ENCODE data around the gene ZNF277. TPM values are rescaled to one million over a fixed set of nuclear protein-coding genes. Genes with fewer than 3 reads are reported as not detected.
"Not testable (repeated sequence)": the region's sequence is repeated elsewhere in the genome, so short reads cannot be mapped to it uniquely, and the experiment has no call there.

The ZNF277 gene
- total RNA-seq, 2 donors from 2014 or later: 11.6 to 19.4 TPM

DNA sequence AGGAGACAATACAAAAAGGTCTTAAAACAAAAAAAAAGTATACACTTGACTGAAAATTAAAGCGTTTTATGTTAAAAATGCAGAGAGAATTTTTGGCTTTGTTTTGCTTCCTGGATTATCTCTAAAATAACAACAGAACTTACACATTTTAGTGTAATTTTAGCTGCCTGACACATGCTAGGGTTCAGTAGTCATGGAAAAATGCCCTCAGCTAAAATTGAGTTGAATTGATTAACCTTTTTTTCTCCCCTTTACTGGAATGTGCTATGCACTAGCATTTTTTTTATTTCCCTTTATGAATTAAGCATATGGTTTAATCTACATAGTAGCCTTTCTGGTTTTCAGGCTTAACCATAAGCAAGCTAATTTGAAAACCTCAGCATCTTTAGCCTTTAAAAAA is 89.9 kb downstream of the ZNF277 start:
- ATAC-seq (replicated peaks): no peak
- H3K36me3 Mint-ChIP-seq (ENCODE audit: low read depth): peaks cover 35% of the 10 kb centered on the region
- H3K27me3 Mint-ChIP-seq: no peaks in the 10 kb centered on the region
- H3K9me3 Mint-ChIP-seq: no peaks in the 10 kb centered on the region
- no peaks in the 10 kb centered on the region for H3K4me1 Mint-ChIP-seq
- no peak overlapping the region for H3K4me3 Mint-ChIP-seq
- H3K27ac Mint-ChIP-seq: no peak overlapping the region

- Mint-ChIP-seq H3K4me3 (no peak overlapping the region), H3K36me3 (ENCODE audit: low read depth) (peaks cover 27% of the 10 kb centered on the region), H3K27ac (no peak overlapping the region), H3K9me3 (no peaks in the 10 kb centered on the region), H3K4me1 (no peaks in the 10 kb centered on the region), H3K27me3 (no peaks in the 10 kb centered on the region)
- ATAC-seq (replicated peaks): no peak
Measured at GRCh38 chr7:112297681-112298080, 91.2 kb downstream of the ZNF277 start.

GRCh38 chr7:112298543-112299100 is 92.1 kb downstream of the ZNF277 start:
- Mint-ChIP-seq H3K27ac (no peak overlapping the region), H3K4me1 (no peaks in the 10 kb centered on the region), H3K27me3 (no peaks in the 10 kb centered on the region), H3K9me3 (no peaks in the 10 kb centered on the region), H3K4me3 (no peak overlapping the region), H3K36me3 (ENCODE audit: low read depth) (peaks cover 27% of the 10 kb centered on the region)
- no peak for ATAC-seq (replicated peaks)

- no peak overlapping the region for H3K27ac Mint-ChIP-seq
- H3K4me3 Mint-ChIP-seq: no peak overlapping the region
- H3K36me3 Mint-ChIP-seq (ENCODE audit: low read depth): peaks cover 31% of the 10 kb centered on the region
- ATAC-seq (replicated peaks): no peak
- no peaks in the 10 kb centered on the region for H3K9me3 Mint-ChIP-seq
- H3K4me1 Mint-ChIP-seq: no peaks in the 10 kb centered on the region
- no peaks in the 10 kb centered on the region for H3K27me3 Mint-ChIP-seq
Measured at GRCh38 chr7:112300072-112300471, 93.6 kb downstream of the ZNF277 start.

GRCh38 chr7:112300831-112301407 is 94.4 kb downstream of the ZNF277 start:
- no peak overlapping the region for H3K4me3 Mint-ChIP-seq

GRCh38 chr7:112302566-112302965 is 96.1 kb downstream of the ZNF277 start:
- Mint-ChIP-seq H3K4me3 (no peak overlapping the region), H3K4me1 (no peaks in the 10 kb centered on the region), H3K36me3 (ENCODE audit: low read depth) (peaks cover 24% of the 10 kb centered on the region), H3K27me3 (no peaks in the 10 kb centered on the region), H3K27ac (peak overlapping the region; percentile 21), H3K9me3 (no peaks in the 10 kb centered on the region)
- ATAC-seq (replicated peaks): no peak

More at GRCh38 chr7:112300831-112301407, 94.4 kb downstream of the ZNF277 start:
- Mint-ChIP-seq H3K36me3 (ENCODE audit: low read depth) (peaks cover 34% of the 10 kb centered on the region), H3K9me3 (no peaks in the 10 kb centered on the region), H3K27ac (no peak overlapping the region), H3K27me3 (no peaks in the 10 kb centered on the region), H3K4me1 (no peaks in the 10 kb centered on the region)
- ATAC-seq (replicated peaks): no peak

- Mint-ChIP-seq H3K4me3 (no peak overlapping the region), H3K36me3 (ENCODE audit: low read depth) (peaks cover 40% of the 10 kb centered on the region), H3K27ac (no peak overlapping the region), H3K27me3 (no peaks in the 10 kb centered on the region), H3K9me3 (peaks cover 6% of the 10 kb centered on the region), H3K4me1 (no peaks in the 10 kb centered on the region)
- ATAC-seq (replicated peaks): no peak
Measured at GRCh38 chr7:112306903-112307302, 100.4 kb downstream of the ZNF277 start.

DNA sequence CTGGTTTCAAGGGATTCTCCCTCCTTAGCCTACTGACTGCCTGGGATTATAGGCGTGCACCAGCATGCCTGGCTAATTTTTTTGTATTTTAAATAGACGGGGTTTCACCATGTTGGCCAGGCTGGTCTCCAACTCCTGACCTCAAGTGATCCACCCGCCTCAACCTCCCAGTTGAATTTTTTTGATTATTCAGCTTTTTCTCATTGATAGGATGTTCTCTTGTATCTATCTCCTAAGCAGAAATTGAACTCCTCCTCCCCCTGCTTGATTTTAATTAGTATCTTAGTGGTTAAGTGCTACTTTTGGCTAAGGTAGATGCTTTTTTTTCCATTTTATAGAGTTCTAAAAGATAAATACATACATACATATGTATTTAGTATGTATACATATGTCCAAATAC is 101.0 kb downstream of the ZNF277 start:
- peaks cover 6% of the 10 kb centered on the region for H3K9me3 Mint-ChIP-seq
- ATAC-seq (replicated peaks): no peak
- no peaks in the 10 kb centered on the region for H3K4me1 Mint-ChIP-seq
- H3K36me3 Mint-ChIP-seq (ENCODE audit: low read depth): peaks cover 40% of the 10 kb centered on the region
- H3K27ac Mint-ChIP-seq: no peak overlapping the region
- H3K4me3 Mint-ChIP-seq: no peak overlapping the region
- H3K27me3 Mint-ChIP-seq: no peaks in the 10 kb centered on the region

GRCh38 chr7:112308974-112309373 is 102.5 kb downstream of the ZNF277 start:
- no peaks in the 10 kb centered on the region for H3K4me1 Mint-ChIP-seq
- no peak overlapping the region for H3K4me3 Mint-ChIP-seq
- no peaks in the 10 kb centered on the region for H3K27me3 Mint-ChIP-seq
- ATAC-seq (replicated peaks): no peak
- H3K36me3 Mint-ChIP-seq (ENCODE audit: low read depth): peaks cover 40% of the 10 kb centered on the region
- H3K9me3 Mint-ChIP-seq: peaks cover 6% of the 10 kb centered on the region
- H3K27ac Mint-ChIP-seq: no peak overlapping the region

DNA sequence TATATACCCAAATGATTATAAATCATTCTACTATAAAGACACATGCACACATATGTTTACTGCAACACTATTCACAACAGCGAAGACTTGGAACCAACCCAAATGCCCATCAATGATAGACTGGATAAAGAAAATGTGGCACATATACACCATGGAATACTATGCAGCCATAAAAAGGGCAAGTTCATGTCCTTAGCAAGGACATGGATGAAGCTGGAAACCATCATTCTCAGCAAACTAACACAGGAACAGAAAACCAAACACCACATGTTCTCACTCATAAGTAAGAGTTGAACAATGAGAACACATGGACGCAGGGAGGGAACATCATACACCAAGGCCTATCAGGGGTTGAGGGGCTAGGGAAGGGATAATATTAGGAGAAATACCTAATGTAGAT is 110.3 kb downstream of the ZNF277 start:
- not testable (repeated sequence) for H3K27ac Mint-ChIP-seq; H3K9me3 Mint-ChIP-seq; ATAC-seq (replicated peaks); H3K27me3 Mint-ChIP-seq; H3K4me1 Mint-ChIP-seq; H3K4me3 Mint-ChIP-seq
- peaks cover 59% of the 10 kb centered on the region for H3K36me3 Mint-ChIP-seq (ENCODE audit: low read depth)

DNA sequence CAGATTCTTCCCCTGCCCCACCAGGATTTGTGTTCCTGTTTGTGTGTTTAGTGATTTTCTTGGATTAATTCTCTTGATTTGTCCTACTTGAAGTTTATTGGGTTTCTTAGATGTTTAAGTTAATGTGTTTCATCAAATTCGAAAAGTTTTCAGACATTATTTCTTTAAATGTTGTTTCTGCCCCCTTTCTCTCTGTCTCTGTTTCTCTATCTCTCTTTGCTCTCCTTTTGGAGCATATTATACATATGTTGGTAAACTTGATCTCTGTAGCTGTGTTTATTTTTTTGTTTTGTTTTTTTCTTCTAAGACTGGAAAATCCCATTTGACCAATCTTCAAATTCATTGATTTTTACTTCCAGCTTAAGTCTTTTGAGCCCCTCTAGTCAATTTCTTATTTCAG is 115.6 kb downstream of the ZNF277 start:
- Mint-ChIP-seq H3K27ac (no peak overlapping the region), H3K27me3 (no peaks in the 10 kb centered on the region), H3K36me3 (ENCODE audit: low read depth) (peaks cover 73% of the 10 kb centered on the region), H3K4me3 (no peak overlapping the region), H3K9me3 (peaks cover 4% of the 10 kb centered on the region), H3K4me1 (no peaks in the 10 kb centered on the region)
- no peak for ATAC-seq (replicated peaks)

GRCh38 chr7:112327566-112327965 is 121.1 kb downstream of the ZNF277 start:
- H3K36me3 Mint-ChIP-seq (ENCODE audit: low read depth): peaks cover 58% of the 10 kb centered on the region
- H3K4me1 Mint-ChIP-seq: no peaks in the 10 kb centered on the region
- no peaks in the 10 kb centered on the region for H3K27me3 Mint-ChIP-seq
- no peaks in the 10 kb centered on the region for H3K9me3 Mint-ChIP-seq
- H3K4me3 Mint-ChIP-seq: no peak overlapping the region
- ATAC-seq (replicated peaks): no peak
- H3K27ac Mint-ChIP-seq: no peak overlapping the region

DNA sequence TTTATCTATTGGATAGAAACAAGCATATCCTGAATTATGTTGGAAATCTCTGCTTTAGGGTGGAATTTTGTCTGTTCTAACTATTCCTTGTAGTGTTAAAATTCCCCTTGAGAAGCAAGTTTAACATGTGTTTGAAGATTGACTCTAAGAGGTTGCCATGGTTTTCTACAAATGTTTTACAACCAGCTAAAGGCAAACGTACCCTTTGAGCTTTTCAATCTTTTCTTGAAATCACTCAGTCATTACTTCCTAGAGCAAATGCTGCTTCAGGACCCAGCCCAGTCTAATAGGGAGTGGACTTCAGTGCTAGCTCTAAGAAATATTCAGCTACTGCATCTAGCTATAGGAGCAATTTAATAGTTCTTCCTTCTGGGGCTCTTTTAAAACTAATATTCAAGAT is 125.0 kb downstream of the ZNF277 start:
- no peaks in the 10 kb centered on the region for H3K9me3 Mint-ChIP-seq
- no peak overlapping the region for H3K4me3 Mint-ChIP-seq
- peaks cover 64% of the 10 kb centered on the region for H3K36me3 Mint-ChIP-seq (ENCODE audit: low read depth)
- ATAC-seq (replicated peaks): no peak
- H3K4me1 Mint-ChIP-seq: no peaks in the 10 kb centered on the region
- no peak overlapping the region for H3K27ac Mint-ChIP-seq
- no peaks in the 10 kb centered on the region for H3K27me3 Mint-ChIP-seq

GRCh38 chr7:112334366-112334765 is 127.9 kb downstream of the ZNF277 start:
- Mint-ChIP-seq H3K9me3 (no peaks in the 10 kb centered on the region), H3K4me1 (no peaks in the 10 kb centered on the region), H3K27me3 (no peaks in the 10 kb centered on the region), H3K27ac (no peak overlapping the region), H3K4me3 (no peak overlapping the region), H3K36me3 (ENCODE audit: low read depth) (peaks cover 78% of the 10 kb centered on the region)
- ATAC-seq (replicated peaks): no peak

DNA sequence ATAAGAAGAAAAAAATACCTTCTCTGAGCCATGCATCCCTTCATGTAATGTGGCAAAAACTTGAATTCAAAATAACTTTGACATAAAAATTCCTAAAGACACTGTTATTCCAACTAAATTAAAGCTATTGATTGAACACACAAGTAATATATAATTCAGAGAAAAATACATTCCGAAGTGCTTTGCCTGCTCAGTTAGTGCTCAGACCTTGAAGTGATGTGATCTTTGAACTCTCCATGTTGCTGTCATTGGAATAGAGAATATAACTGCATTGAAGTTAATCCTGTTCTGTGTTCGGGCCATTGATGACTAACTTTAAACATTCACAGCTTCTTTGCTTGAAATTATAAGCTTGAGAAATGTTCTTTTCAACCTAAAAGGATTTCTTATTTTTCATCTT is 129.8 kb downstream of the ZNF277 start:
- Mint-ChIP-seq H3K4me1 (no peaks in the 10 kb centered on the region), H3K36me3 (ENCODE audit: low read depth) (peaks cover 77% of the 10 kb centered on the region), H3K27ac (no peak overlapping the region), H3K9me3 (no peaks in the 10 kb centered on the region), H3K4me3 (no peak overlapping the region), H3K27me3 (no peaks in the 10 kb centered on the region)
- no peak for ATAC-seq (replicated peaks)
